Vagina (tissue), 2 donors: ENCODE measurements around the gene FEM1B.

Source experiments
- CTCF ChIP-seq, 3 experiments: fragments of 450-650 bp in 2 of 3; fragments of 200-600 bp in 1 of 3; sonication (generic) in 1 of 3; IDR thresholded peaks; one replicate each; pipeline ENCODE4 v1.5.1; 2017 to 2019; ENCODE audit warnings: antibody characterized with exemption in 3 of 3, mild to moderate bottlenecking in 2 of 3, moderate library complexity in 2 of 3
- POLR2AphosphoS5 ChIP-seq, 2 donors: sonication (generic); formaldehyde crosslinking; IDR thresholded peaks; one replicate each; pipeline ENCODE4 v1.9.0; 2017; ENCODE audit warnings: antibody characterized with exemption in 2 of 2, mild to moderate bottlenecking in 2 of 2, low read depth in 1 of 2; ENCODE audit not compliant: insufficient read depth in 1 of 2

DNA sequence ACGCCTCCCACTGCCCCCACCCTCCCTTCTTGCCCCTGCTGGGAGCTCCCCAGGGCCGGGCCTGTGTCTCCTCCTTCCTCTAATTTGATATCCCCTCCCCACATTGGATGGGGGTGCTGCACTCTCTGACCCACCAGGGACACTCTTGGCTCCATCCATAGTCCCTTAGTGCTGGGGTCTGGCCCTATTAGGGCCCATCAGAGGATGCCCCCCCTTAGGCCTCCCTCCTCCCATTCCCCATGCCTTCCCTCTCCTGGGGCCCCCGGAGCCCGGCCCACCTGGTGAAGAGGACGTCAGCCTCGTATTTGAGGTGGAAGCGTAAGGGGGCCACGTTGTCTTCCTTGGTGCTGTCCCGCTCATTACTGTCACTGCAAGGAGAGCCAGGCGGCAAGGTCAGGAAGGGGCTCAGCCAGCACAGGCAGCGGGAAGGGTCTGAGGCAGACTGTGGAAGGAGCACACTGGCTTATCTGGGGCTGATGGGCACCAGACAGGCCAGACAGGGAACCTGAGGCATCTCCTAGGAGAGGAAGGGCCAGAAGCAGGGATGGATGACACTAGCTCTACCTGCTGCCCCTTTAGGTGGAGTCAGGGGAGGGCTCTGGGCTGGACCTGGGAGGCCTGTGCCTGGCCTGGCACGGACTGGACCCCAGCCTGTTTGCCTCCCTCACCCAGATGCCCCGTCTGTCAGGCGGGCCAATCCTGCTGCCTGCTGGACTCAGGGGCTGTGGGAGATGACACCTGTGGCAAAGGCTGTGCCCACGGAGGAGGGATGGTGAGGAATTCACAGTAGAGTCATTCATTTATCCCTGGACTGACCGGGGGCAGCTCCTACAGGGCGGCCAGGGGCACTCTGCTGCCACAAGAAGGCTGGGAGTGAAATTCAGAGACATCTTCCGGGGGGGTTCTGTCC, 36.2 kb downstream of the FEM1B start:
- TF ChIP-seq CTCF (IDR thresholded peaks at IDR 0.05) (no peak), POLR2AphosphoS5 (IDR thresholded peaks at IDR 0.05; ENCODE audit: insufficient read depth in 1 of 2, low read depth in 1 of 2) (no peak)
